GM12864 (cell line): ENCODE measurements around the gene CDH12.

Experiments
- DNase-seq: peaks from one replicate; pipeline ENCODE4 v3.0.0-alpha.2; 2011; ENCODE audit warnings: low read depth
- H3K4me3 ChIP-seq: 2 replicates; pipeline ENCODE4 v1.5.1; 2011; ENCODE audit warnings: mild to moderate bottlenecking, low read depth, low read length, control low read depth
- TF ChIP-seq, protein P1 (sequence below): IDR thresholded peaks from 2 replicates; pipeline ENCODE4 v1.5.1; 2011; ENCODE audit warnings: low read depth, mild to moderate bottlenecking, moderate library complexity, low read length, control low read depth, inconsistent platforms; ENCODE audit errors: missing control alignments

The CDH12 gene

DNA sequence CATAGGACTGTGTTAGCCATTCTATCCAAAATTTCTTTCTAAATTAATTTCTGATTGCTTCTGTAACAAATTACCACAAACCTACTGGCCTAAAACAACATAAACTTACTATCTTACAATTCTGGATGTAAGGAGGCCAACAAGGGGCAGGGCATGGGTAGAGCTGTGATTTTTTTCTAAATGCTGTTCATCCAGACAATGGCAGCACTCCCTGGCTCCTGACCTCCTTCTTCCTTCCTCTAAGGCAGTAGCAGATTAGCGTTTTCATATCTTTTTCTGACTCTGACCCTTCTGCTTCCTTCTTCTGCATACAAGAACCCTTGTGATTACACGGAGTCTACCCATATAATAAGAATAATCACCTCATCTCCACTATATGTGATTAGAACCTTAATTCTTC lies 1005.8 kb downstream of the CDH12 start:
- TF ChIP-seq, protein P1, sequence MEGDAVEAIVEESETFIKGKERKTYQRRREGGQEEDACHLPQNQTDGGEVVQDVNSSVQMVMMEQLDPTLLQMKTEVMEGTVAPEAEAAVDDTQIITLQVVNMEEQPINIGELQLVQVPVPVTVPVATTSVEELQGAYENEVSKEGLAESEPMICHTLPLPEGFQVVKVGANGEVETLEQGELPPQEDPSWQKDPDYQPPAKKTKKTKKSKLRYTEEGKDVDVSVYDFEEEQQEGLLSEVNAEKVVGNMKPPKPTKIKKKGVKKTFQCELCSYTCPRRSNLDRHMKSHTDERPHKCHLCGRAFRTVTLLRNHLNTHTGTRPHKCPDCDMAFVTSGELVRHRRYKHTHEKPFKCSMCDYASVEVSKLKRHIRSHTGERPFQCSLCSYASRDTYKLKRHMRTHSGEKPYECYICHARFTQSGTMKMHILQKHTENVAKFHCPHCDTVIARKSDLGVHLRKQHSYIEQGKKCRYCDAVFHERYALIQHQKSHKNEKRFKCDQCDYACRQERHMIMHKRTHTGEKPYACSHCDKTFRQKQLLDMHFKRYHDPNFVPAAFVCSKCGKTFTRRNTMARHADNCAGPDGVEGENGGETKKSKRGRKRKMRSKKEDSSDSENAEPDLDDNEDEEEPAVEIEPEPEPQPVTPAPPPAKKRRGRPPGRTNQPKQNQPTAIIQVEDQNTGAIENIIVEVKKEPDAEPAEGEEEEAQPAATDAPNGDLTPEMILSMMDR = no peak
- DNase-seq = no peak
- no peak overlapping the region for H3K4me3 ChIP-seq

DNA sequence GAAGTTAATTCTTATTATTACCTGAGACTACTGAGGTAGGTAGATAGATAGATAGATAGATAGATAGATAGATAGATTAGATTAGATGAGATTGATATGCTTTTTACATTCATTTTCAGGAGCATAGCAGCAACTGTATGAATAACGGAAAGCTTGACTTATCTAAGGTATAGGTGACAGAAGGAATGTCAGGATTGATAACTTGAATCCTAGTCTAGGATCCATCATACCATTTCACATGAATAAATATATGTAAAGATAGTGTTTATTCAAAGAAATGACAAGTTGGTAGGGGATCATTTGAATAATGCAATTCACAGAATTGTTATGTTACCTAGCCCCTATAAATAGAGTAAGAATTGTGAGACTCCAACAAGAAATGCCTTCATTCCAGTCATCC lies 1008.2 kb downstream of the CDH12 start:
- TF ChIP-seq, protein P1 = no peak
- no peak for DNase-seq
- no peak overlapping the region for H3K4me3 ChIP-seq

DNA sequence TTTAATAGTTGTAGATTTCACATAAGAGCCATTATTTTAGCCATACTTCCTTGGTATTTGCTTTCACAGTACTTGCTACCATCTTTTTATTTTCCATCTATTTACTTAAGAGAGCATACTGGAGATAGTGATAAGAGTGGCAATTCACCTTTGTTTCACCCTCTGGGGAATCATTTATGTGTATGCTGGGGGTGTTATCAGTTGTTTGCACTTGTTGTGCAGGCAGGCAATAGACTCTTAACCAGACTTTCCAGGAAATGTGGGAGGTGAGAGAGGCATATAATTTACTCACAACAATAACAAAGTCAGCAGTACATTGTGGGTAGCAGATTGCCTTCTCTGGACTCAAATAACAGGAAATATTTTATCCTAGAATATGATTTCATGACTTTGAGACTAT lies 1018.3 kb downstream of the CDH12 start:
- TF ChIP-seq, protein P1 = no peak
- no peak overlapping the region for H3K4me3 ChIP-seq
- DNase-seq = no peak

DNA sequence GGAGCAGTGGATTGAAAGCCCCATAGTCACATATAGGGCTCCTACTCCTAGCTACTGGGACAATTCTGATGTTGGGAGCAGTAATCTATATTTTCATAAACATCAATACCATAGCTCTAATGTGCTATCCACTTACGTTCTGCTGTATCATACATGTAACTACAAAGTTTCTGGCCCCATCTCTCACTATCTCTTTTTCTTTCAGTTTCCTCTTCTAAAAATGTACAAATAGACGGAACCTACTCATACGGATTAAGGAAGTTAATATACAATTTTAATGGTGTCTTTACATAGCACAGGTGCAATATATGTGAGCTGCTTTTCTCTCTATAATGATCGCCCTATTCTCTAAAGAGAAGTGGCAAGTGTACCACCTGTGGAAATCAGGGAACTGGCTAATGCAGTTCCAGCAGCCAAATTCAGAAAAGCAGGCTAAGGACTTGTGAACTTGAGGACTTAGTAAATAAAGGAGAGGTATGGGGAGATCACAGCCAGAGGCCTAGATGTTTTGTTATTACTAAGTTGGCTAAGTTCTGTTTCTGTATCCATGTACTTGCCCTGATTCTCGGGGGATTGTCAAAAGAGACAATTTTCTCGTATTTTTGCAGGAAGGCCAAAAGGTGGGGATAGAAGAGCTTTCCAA lies 1021.9 kb downstream of the CDH12 start:
- no peak overlapping the region for H3K4me3 ChIP-seq
- TF ChIP-seq, protein P1 = no peak
- peak; percentile 5 for DNase-seq

DNA sequence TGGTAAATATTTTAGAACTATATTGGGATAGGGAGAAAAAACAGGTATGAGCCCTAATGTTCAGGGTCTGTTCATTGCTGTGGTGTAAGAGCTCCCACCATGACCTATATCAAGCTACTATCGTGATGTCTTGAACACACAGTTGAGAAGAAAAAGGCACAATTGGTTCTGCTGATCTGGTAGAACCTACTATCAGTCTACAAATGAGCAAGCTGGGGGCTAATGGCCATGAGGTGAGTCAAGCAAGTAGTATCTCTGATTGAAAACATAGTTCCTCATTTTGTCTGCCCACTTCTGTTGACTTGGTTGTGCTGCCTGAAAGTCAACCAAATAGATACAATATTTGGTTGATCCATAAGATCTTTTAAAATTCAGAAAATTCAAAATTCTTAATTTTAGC lies 1026.3 kb downstream of the CDH12 start:
- TF ChIP-seq, protein P1 = no peak
- DNase-seq = no peak
- no peak overlapping the region for H3K4me3 ChIP-seq

DNA sequence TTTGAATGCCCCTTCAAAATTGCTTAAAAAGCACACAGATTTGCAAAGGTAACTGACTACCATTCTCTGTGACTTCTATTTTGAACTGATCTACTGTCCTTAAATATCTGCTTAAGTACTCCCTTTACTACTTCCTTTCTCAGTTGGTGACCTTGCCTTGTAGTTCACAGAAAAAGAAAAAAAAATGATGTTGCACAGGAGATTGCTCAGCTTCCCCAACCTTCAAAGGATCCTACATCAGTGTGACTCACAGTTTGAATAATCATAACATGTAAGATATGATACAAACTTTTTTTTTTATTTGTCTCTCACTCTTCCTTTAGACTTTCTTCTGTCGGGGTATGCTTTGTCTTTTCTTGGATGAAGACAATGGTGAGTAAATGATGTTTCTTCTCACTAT lies 1029.6 kb downstream of the CDH12 start:
- TF ChIP-seq, protein P1 = no peak
- no peak overlapping the region for H3K4me3 ChIP-seq

DNA sequence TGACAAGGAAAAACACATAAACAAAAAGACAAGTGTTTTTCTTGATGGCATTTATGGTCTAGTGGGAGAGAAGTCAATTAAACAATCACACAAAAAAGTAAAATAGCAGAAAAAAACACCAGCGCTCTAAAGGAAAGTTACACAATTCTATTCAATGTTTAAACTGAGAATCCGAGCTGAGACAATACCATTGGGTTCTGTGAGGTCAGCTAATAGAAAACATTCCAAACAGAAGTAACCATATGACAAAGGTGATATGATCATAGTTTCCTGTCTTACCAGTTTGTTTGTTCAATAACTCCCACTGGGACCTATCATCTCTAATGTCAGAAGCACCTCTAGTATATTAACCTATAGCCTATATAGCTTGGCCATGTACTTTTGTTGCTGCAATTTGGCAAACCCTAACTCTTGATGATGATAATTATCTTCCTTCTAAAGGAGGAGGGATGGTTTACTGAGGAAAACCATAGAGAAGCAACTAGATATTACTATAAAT lies 1030.0 kb downstream of the CDH12 start:
- no peak overlapping the region for H3K4me3 ChIP-seq
- no peak for DNase-seq
- TF ChIP-seq, protein P1 = no peak

More for the DNA sequence above, 1029.6 kb downstream of the CDH12 start:
- DNase-seq = no peak
